GM10266 (cell line): ENCODE data around the gene CEMP1.
"Not testable (repeated sequence)": the region's sequence is repeated elsewhere in the genome, so short reads cannot be mapped to it uniquely, and the experiment has no call there.

Experiments used
- DNase-seq: peaks from one replicate; pipeline ENCODE4 v3.0.0; 2012; ENCODE audit errors: extremely low spot score
- TF ChIP-seq, protein P1 (sequence below): IDR thresholded peaks from 2 replicates; pipeline ENCODE4 v1.5.1; 2012; ENCODE audit warnings: mild to moderate bottlenecking, low read depth; ENCODE audit not compliant: control insufficient read depth, insufficient read depth; ENCODE audit errors: missing control alignments

Gene CEMP1, protein sequence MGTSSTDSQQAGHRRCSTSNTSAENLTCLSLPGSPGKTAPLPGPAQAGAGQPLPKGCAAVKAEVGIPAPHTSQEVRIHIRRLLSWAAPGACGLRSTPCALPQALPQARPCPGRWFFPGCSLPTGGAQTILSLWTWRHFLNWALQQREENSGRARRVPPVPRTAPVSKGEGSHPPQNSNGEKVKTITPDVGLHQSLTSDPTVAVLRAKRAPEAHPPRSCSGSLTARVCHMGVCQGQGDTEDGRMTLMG

DNA sequence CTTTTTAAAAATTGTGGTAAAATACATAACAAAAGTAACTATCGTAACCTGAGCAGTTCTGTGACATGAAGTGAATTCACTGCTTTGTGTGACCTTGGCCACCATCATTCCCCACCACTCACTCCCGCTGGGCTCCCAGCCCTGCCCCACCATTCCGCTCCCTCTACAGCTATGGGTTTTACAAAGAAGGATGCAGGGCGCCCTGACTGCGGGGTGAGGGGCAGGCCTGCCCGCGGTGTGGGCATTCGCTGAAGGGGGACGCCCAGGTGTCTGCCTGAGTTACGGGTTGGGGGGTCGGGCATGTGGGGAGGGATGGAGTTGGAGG is at the start of gene CEMP1:
Gene CEMP1, minus strand, starts transcription at position 38 of the 325 bp plus-strand sequence. CDS start 335 bp downstream, outside the sequence.
- DNase-seq: no peak
- TF ChIP-seq, protein P1, sequence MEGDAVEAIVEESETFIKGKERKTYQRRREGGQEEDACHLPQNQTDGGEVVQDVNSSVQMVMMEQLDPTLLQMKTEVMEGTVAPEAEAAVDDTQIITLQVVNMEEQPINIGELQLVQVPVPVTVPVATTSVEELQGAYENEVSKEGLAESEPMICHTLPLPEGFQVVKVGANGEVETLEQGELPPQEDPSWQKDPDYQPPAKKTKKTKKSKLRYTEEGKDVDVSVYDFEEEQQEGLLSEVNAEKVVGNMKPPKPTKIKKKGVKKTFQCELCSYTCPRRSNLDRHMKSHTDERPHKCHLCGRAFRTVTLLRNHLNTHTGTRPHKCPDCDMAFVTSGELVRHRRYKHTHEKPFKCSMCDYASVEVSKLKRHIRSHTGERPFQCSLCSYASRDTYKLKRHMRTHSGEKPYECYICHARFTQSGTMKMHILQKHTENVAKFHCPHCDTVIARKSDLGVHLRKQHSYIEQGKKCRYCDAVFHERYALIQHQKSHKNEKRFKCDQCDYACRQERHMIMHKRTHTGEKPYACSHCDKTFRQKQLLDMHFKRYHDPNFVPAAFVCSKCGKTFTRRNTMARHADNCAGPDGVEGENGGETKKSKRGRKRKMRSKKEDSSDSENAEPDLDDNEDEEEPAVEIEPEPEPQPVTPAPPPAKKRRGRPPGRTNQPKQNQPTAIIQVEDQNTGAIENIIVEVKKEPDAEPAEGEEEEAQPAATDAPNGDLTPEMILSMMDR: no peak

DNA sequence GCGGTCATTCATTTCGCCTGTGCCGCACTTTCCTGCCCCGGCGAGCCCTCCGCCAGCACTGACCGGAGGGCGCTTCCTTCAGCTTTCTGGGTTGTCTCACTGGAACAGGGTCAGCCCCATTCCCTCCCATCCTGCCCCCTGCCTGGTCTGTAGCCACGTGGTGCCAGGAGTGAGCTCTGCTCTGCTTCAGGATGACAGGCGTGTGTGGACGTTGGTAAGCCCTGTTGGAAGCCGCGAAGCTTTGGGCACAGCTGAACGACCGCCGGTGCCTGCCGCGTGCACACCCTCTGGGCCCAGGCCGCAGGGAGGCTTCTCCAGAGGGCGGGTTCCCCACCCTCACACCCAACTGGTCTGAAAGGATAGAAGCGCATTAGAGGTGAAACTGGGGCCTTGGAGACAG is 49.6 kb upstream of the CEMP1 start:
- DNase-seq: not testable (repeated sequence)

DNA sequence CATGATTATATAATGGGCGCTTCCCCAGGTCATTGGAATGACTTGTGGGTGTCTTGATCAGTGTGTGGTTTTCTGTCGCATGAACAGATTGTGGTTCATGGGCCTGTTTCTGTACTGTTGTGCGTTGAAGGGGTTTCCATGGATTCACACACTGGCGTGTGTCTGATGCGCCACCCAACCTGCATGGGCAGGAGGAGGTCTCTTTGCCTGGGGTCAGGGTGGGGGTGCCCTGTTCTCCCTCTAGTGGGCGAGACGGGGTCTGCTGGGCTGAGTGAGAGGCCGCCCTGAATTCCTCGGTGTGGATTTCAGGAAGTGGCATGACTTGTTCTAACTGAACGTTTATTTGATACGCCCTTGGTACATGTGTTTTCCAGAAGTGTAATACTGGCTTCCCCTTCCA is 48.9 kb upstream of the CEMP1 start:
- not testable (repeated sequence) for DNase-seq

DNA sequence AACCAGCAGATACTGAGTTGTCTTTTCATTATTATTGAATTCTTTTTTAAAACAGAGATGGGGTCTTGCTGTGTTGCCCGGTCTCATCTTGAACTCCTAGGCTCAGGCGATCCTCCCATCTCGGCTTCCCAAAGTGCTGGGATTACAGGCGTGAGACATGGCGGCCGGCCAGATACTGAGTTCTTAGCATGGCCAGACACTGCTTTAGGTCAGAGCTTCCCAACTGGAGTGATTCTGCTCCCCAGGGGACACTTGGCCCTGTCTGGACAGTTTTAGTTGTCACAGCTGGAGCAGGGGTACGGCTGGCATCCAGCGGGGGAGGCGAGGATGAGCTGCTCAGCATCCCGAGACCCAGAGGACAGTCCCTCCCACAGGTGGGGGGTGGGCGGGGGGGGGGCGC is 47.7 kb upstream of the CEMP1 start:
- DNase-seq: not testable (repeated sequence)

DNA sequence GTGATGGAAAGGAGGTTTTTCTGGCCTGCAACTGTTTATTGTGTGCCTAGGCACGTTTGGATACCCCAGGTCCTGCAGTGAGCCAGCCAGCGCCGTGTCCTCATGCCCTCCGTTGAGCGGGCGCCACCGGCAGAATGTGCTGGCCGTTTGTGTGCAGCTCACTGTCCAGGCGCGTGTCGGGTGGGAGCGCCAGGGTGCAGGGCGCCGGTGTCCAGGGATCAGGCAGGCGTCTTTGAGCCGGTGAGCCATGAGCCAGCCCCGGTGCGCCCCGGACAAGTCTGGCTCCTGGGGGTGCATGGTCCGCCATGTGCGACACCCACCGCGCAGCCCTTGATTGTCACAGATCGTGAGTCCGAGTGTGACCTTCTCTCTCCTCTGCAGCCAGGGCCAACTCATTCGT is 45.8 kb upstream of the CEMP1 start:
- not testable (repeated sequence) for DNase-seq

DNA sequence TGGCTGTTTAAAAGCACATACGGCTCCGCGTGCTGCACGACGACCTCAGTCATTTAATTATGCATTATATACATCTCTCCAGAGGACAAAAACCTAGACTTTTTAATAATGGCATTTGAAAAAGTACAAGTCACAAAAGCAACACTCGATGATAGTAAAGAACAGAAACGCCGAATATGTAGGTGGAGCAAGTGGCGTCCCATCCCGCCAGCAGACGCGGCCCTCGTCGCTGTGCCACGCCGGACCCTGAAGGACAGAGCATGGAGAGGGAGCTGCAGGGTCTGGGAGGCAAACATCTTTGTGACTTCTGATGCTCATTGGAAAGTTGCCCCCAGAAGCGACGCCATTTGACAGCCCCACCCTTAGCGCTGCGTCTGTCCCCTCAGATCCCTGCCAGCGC is 44.6 kb upstream of the CEMP1 start:
- not testable (repeated sequence) for DNase-seq

DNA sequence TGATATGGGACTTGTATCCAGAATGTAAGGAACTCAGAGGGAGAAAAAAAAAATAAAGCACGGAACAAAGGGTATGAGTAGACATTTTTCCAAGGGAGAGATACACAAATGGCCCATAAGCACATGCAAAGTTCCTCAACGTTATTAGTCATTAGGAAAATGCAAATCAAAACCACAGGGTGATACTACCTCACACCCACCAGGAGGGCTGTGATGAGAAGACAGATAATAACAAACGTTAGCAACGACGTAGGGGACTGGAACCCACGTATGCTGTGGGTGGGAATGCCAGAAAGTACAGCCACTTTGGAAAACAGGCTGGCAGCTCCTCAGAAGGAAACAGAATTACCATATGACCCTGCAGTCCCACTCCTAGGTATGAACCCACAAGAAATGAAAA is 41.5 kb upstream of the CEMP1 start:
- DNase-seq: not testable (repeated sequence)

DNA sequence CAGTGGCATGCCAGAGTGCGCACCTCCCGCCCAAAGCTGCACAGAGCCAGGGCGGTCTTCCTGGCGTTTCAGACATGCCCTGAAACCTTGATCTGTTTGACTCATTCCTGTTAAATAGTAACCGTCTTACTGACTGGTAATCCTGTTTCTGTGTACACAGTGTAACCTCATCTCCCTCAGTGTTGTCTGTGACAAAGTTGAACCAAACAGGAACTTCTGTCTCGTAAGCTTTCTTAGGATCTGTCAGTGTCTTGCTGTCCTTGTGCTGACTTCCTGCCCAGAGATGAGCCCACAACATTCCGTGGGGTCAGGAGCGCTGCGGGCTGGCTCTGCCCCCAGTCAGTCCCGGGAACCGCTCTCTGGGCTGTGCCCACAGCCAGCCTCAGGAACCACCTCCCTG is 37.4 kb upstream of the CEMP1 start:
- not testable (repeated sequence) for DNase-seq

DNA sequence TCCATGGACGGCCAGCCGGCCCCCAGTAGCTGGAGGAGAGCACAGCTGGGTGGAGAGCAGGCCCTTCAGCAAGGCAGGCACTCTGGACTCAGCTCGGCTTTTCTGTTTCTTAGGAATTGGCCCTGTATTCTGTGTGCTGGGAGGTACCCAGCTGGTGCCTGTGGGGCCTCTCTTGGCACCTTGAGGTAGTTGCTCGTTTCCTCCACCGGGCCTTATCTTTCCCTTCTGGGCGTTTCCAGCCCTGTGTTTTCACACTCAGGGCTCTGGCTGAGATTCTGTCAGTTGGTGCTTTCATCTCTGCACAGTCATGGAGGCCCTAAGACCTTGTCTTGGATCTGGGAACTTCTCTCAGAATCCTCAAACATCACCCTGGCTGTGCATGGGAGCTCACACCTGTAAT is 36.3 kb upstream of the CEMP1 start:
- not testable (repeated sequence) for DNase-seq

DNA sequence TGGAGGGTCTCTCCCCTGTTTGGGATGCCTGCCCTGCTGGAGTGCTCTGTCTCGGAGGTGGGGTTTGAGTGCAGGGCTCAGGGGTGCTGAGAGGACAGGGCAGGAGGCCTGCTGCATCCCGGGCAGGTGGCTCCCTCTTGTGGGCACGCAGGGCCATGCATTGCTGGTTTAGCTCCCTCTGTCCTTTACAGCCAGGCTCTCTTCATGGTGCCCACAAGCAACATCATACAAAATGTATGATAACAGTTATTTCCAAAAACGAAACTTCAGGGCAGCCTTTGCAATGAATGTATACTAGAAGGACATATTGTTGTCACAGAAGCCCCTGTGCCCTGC is 29.6 kb upstream of the CEMP1 start:
- not testable (repeated sequence) for DNase-seq

DNA sequence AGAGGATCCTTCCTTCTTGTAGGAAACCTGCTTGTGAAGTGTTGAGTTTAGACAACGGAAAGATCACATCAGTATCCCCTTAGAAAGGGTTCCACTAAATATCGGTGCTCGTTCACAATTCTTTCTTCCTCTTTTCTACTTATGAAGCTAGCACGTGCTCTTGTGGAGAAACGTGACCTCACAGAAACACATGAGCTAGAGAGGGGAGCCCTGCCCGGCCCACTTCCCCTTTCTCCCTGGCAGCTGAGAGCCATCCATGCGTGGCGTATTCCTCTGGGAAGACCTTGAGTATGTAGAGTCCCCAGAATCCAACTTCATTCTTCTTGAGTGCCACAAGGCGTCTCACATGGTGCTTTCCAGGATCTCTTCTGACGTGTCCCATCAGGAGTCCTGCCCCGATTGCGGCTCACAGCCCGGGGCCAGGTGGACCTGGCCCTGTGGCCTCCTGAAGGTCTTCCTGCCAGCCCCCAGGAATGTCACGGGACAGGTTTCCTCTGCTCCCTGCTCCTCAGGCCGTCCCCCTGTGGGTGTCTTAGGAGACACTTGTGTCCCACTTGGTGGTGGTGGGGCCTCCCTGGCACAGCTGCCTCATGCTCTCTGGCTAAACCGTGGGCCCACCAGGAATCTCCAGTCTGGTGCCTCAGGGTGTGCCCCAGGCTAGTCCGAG is 29.1 kb upstream of the CEMP1 start:
- DNase-seq: not testable (repeated sequence)

More for the DNA sequence above, 29.6 kb upstream of the CEMP1 start:
- TF ChIP-seq, protein P1: peak; percentile 46

DNA sequence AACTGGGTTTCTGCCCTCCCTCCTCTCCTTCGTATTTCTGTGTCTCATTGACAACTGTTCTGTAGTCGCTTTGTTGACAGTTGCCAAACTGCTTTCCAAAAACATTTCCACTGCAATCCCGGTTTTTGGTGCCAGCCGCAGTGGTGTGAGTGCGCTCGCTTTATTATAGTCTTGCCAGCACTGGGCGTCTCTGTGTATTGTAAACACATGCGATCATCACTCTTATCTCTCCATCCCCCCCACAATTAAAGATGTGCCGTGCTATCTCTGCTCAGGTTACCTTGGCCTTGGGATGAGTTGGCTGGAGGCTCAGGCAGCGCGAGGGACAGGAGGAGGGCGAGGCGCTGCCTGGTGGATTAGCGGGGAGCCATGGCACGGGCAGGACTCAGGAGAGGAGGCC is 25.9 kb upstream of the CEMP1 start:
- not testable (repeated sequence) for DNase-seq

DNA sequence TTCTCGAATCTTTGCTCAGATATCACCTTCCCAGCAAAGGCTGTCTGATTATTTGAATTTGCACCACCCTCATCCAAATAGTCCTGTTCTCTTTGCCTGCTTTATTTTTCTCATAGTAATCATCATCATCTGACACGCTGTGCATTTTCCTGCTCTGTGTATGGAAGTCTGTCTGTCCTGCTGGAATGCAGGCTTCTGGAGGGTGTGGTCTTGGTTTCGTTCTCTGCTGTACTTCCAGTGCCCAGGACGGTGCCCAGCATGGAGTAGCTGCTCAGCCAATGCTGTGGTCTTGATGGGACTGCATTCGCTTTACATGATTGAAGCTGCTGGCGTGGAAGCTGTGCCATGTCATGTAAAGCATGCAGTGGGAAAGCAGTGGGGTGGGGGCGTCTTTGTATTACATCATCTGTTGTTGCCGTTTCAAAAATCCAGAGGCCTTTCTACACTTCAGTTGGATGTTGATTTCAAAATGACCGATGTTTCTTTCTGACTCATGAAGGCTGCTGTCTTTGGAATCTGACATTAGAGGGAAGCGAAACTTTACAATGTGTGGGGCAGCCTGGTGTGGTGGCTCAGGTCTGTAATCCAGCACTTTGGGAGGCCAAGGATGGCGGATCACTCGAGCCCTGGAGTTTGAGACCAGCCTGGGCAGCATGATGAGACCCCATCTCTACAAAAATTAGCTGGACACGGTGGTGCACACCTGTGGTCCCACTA is 23.7 kb upstream of the CEMP1 start:
- DNase-seq: not testable (repeated sequence)

DNA sequence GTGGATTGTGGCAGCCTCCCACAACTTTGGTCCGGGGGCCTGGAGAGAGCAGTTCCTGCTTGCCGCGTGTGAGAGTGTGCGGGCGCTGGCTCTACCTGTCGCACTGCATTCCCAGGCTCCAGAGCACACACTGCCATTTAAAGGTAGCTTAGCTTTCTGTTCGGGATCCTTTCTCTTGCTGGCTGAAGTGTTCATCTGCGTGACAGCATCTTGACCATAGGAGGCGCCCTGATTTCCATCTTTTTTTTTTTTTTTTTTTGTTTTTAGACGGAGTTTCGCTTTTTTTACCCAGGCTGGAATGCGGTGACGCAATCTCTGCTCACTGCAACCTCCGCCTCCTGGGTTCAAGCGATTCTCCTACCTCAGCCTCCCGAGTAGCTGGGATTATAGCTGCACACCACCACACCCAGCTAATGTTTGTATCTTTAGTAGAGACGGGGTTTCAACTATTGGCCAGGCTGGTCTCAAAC is 20.2 kb upstream of the CEMP1 start:
- DNase-seq: not testable (repeated sequence)

DNA sequence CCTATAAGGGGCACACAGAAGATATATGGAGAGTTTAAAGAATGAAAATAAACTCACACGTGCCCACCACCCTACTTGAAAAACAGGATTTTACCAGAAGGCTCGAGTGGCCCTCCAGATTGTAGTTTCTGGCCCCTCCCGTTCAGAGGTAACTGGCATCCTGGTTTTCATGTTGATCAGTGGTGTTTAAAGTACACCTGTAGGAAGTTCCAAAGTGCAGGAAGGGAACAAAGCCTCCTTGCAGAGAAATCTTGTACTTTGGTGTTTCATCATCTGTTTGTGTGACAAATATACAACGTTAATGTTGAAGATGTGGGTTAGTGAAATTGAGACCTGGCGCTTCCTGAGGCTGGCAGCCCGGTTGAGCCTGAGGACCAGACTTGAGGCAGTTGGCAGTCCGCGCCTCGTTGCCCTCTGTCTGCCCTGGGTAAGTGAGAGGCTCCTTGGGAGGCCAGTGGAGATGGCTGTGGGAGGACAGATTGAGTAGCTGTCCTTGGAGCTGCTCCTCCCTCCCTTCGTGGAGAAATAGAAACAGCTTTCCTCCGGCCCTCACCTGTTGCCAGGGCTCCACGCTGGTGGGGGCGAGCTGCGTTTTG is 19.2 kb upstream of the CEMP1 start:
- not testable (repeated sequence) for DNase-seq

DNA sequence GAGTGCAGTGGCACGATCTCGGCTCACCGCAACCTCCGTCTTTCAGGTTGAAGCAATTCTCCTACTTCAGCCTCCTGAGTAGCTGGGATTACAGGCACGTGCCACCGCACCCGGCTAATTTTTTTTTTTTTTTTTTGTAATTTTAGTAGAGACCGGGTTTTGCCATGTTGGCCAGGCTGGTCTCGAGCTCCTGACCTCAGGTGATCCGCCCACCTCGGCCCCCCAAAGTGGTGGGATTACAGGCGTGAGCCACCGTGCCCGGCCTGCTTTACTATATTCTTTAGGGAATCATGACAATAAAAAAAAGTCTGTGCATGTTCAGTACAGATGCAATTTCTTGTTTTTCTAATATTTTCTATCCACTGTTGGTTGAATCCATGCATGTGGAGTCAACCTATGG is 12.6 kb upstream of the CEMP1 start:
- not testable (repeated sequence) for DNase-seq

DNA sequence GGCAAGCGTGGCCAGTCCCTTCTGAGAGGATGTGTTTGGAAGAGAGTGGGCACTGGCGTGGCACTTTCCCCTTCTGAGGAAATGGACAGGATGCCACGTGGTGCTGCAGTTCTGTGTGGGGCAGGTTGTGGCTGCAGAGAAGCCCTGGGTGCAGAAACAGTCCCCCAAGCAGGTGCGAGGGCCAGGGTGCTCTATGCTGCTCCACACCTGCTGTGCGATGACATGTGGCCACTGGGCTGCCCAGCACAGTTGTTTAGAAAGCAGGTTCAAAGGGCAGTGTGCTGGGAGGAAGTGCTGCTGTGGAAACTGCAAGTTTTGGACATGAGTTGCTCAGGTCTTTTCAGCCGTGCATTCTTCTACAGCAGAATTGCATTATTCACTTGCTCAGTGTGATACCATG is 10.2 kb upstream of the CEMP1 start:
- DNase-seq: not testable (repeated sequence)

DNA sequence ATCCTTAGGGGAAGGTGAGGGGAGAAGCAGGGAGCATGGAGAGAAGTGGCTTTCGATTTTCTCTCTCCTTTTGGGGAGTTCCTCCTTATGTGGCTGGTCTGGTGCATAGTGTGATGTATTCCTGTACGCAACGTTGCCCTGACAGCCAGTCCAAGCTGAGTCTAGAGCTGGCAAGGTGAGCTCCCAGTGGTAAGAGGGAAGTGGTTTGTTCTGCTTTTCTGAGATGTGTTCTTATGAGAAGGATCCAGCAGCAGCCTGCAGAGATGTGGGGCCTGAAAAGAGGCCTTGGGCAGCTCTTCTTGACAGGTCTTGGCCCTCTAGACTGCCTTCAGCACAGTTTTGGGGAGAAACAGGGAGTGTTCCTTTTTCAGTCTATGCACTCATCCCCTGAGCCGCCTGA is 9.7 kb upstream of the CEMP1 start:
- DNase-seq: not testable (repeated sequence)
